ENCODE results near the gene CA6.
"Not testable (repeated sequence)": the region's sequence is repeated elsewhere in the genome, so short reads cannot be mapped to it uniquely, and the experiment has no call there.

The CA6 gene

DNA sequence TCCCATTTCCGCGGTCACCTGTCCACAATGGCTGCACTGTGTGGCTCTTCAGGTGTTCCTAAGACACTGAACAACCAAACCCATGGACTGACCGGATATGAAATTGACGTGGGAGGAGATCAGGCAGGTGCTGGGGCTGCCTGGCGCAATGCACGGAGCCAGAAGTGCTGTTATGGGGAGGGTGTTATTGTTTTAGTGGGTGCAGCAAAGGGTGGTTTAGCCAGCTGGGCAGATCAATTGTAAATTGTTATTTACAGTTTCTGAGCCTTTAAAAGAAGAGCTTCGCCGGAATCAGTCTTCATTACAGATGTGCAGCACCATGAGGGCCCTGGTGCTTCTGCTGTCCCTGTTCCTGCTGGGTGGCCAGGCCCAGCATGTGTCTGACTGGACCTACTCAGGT is at the start of gene CA6:
CA6 (plus strand) TSS at position 301 of the 400 bp plus-strand sequence; CDS start at position 320, 19 bp downstream.
- no peak for DNase-seq (ENCODE audit: low spot score)

DNA sequence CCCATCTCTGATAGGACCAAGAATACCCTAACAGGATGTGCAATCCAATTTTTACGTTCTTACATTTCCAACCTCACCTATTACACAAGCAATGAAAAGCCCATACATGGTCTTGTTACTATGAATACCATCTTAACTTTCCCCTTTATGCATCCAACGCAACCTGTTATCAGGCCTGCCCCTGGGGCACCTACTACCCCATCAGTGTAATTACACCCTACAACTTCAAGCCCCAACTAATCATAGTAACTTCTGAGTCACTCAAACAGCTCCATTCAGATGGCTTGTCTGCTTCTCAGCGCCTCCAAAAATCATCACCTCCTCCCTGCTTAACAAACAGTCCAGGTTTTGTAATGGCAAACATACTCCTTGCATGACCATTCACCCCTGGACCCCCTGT is 48.9 kb upstream of the CA6 start:
- not testable (repeated sequence) for DNase-seq (ENCODE audit: low spot score)

DNA sequence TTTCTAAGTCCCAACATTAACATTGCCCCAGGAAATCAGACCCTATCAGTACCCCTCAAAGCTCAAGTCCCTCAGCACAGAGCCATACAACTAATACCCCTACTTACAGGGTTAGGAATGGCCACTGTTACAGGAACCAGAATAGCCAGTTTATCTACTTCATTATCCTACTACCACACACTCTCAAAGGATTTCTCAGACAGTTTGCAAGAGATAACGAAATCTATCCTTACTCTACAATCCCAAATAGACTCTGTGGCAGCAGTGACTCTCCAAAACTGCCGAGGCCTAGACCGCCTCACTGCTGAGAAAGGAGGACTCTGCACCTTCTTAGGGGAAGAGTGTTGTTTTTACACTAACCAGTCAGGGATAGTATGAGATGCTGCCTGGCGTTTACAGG is 48.2 kb upstream of the CA6 start:
- DNase-seq (ENCODE audit: low spot score), result not testable (repeated sequence)

DNA sequence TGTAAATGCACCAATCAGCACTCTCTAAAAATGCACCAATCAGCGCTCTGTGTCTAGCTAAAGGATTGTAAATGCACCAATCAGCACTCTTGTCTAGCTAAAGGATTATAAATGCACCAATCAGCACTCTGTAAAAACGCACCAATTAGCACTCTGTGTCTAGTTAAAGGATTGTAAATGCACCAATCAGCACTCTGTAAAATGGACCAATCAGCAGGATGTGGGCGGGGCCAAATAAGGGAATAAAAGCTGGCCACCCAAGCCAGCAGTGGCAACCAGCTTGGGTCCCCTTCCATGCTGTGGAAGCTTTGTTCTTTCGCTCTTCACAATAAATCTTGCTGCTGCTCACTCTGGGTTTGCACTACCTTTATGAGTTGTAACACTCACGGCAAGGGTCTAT is 47.2 kb upstream of the CA6 start:
- DNase-seq (ENCODE audit: low spot score), result not testable (repeated sequence)

DNA sequence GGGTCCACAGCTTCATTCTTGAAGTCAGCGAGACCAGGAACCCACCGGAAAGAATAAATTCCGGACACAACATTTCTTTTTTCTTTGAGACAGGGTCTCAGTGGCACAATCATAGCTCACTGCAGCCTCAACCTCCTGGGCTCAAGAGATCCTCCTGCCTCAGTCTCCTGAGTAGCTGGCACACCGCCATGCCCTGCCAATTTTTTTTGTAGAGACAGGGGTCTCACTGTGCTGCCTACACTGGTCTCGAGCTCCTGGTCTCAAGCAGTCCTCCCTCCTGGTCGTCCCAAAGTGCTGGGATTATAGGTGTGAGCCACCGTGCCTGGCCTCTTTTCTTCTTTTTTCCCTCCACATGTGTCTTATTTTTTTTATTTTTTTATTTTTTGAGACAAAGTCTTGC is 46.6 kb upstream of the CA6 start:
- no peak for DNase-seq (ENCODE audit: low spot score)

DNA sequence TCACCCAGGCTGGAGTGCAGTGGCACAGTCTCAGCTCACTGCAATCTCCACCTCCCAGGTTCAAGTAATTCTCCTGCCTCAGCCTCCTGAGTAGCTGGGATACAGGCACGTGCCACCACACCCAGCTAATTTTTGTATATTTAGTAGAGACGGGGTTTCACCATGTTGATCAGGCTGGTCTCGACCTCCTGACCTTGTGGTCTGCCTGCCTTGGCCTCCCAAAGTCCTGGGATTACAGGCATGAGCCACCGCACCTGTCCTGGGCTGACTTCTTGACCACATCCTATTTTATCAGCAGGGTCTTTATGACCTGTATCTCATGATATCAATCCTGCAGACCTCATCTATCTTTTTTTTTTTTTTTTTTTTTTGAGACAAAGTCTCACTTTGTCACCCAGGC is 45.0 kb upstream of the CA6 start:
- DNase-seq (ENCODE audit: low spot score), result not testable (repeated sequence)

DNA sequence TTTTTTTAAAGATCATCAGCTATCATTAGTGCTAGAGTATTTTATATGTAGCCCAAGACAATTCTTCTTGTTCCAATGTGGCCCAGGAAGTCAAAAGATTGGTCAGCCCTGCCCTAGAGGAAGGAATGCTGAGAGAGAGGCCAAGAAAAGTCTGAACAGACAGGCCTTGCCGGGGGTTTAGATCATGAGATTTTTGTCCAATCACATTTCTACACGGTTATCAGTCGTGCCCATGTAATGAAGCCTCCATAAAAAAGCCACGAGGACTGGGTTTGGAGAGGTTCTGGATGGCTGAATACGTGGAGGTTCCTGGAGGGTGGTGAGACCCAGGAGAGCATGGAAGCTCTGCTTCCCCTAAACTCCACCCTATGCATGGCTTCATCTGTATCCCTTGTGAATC is 42.9 kb upstream of the CA6 start:
- DNase-seq (ENCODE audit: low spot score), result no peak

DNA sequence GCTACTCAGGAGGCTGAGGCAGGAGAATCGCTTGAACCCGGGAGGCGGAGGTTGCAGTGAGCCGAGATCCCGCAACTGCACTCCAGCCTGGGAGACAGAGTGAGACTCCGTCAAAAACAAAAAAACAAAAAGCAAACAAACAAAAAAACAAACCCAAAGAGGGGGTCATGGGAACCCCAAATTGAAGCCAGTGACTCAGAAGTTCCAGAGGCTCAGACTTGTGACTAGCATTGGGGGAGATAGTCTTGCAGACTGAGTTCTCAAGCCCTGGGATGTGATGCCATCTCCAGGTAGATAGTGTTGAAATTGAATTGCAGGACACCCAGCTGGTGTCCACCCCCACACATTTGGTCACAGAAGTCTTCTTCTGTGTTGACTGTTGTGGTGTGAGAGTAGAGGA is 42.3 kb upstream of the CA6 start:
- no peak for DNase-seq (ENCODE audit: low spot score)

DNA sequence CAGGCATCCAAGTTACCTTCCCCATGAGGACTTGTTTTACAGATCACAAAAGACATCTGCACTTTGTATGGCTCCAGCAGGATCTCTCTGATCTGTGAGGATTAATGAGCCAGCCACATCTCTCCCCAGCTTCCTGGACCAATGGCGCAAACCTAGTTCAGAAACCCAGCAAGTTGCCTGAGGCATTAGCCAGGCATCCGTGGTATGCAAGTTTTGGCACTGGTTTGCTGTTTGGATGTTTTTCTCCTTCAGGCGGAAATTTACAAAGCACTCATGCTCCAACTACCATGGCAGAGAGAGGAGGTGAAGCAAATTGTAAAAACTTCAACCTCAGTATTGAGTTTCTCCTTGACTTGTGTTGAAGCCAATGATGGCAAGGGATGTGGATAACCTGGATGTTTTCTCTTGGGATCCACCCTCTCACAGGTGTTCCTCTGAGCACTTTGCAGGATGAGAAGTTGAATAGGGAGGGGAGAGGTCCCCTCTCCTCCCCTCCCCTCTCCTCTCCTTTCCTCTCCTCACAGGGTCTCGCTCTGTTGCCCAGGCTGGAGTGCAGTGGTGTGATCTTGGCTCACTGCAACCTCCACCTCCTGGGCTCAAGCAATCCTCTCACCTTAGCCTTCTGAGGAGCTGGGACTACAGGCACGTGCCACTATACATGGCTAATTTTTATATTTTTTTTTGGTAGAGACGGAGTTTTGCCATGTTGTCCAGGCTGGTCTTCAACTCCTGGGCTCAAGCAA is 41.6 kb upstream of the CA6 start:
- DNase-seq (ENCODE audit: low spot score), result no peak

DNA sequence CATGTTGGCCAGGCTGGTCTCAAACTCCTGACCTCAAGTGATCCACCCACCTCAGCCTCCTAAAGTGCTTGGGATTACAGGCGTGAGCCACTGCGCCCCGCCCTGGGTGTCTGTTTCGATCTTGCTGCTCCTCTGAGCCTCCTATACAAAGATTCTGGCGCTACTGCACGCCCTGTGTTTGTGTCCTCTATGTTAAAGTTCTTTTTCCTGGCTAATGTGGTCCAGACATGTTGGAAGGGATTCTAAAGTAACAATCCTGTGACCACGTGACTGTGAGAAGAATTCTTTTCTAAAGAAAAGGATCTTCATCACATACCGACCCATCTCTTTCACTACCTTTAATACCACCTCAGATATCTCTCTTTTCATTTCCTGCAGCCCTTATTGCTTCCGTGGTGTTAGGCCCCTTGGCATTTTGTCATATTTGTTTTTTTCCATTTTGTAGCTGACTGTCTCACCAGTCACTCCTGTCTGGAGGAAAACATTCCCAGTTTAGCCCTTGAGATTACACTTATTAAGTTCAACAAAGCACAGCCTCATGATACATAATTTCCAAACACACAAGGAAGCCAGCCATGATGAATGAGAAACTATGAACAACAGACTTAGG is 40.0 kb upstream of the CA6 start:
- DNase-seq (ENCODE audit: low spot score), result no peak

DNA sequence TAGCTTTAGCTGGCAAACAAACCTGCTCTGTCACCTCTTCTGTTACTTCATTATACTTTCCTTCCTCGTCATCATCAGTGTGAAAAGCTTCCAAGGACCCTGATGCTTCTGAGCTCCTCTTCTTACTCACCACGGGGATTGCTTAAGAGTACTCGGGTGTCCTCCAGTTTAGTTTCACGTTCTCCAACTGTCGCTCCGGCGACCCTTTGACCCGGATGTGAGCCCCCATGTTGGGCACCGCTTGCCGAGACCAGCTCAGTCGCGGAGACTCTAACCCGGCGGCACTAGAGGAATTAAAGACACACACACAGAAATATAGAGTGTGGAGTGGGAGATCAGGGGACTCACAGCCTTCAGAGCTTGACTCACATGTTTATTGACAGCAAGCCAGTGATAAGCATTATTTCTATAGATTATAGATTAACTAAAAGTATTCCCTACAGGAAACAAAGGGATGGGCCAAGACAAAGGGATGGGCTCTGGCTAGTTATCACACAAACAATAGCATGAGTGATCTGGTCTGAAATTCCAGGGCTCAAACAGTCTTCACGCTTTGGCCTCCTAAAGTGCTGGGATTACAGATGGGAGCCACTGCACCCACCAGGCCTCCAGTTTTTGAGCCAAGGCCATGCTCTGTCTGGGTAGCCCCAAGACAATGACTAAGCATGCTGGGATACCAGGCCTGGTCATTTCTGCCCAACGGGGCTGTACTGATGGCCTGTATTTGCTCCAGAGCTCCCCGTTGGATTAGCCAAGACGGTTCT is 37.1 kb upstream of the CA6 start:
- no peak for DNase-seq (ENCODE audit: low spot score)

DNA sequence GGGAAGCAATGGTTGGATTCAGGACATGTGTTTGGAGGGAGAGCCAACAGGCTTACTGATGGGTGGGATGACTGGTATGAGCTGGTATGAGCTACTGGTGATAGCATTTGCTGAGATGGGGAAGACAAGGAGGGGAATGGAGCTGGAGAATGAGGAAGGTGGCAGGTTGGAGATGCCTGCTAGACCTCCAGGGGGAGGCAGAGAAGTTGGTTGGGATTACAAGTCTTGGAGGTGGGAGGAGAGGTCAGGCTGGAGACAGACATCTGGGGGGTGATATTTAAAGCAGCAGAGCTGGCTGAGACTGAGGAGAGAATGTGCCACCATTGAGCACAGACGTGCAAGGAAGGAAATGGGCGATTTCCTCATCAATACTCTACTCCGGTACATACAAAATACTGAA is 35.3 kb upstream of the CA6 start:
- DNase-seq (ENCODE audit: low spot score), result no peak

DNA sequence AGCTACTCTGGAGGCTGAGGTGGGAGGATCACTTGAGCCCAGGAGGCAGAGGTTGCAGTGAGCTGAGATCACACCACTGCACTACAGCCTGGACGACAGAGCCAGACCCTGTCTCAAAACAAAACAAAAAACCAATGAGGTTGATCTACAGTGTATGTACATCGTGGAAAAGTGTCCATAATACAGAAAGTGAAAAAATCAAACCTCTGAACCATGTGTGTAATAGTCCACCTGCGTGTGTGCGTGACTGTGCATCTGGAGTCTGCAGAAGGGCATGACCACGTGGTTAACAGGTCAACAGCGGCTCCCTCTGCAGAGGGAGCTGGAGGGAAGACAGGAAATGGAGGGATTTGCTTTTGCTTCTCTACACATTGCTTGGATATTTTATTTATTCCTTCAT is 34.8 kb upstream of the CA6 start:
- DNase-seq (ENCODE audit: low spot score), result no peak

DNA sequence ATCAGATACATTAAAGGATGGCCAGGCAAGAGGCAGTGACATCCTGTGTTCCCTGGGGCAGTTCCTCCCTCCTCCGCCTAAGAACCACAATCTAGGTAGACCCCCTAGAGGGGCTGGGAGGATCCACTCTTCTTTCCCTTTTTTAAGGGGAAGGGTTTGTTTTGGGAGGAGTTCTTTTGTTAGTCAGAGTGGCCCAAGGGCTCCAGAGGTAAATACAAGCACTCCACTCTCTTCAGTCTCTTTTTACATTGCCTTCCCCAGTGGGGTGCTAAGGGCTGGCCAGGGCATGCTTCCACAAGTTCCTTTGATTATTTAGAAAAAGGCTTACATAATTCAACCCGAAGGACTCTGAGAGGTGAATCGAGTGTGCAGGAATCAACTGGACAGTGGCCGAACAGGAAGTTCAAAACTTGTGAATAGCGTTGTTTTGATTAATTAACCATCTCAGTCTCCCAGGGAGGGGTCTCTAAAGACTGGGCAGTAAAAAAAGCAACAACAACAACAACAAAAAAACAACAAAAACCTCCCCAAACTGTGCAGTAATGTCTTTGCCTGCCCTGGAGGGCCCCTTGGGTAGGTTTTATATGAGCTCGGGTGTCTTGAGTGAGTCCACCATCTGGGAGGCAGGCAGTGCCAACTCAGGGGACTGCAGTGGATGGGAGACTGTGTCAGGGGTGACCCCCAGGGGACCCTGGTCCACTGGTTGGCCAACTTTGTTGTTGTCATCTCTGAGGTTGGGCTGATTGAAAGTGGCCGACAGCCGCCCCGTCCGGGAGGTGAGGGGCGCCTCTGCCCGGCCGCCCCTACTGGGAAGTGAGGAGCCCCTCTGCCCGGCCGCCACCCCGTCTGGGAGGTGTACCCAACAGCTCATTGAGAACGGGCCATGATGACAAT is 34.0 kb upstream of the CA6 start:
- no peak for DNase-seq (ENCODE audit: low spot score)

DNA sequence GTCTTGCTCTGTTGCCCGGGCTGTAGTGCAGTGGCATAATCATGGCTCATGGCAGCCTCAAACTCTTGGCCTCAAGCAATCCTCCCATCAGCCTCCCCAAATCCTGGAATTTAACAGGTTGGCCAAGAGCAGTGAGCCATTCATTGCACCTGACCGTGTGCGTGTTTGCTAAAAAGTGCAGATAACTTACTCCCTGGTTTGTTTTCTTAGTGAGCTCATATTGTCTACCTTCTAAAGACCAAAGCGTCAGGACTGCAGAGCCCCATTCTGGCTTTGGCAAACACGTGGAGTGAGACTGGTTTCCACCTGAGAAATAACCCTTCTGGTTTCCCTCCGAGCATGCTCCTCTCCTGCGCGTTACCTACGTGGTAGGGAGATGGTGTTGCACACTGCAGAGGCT is 32.2 kb upstream of the CA6 start:
- no peak for DNase-seq (ENCODE audit: low spot score)

DNA sequence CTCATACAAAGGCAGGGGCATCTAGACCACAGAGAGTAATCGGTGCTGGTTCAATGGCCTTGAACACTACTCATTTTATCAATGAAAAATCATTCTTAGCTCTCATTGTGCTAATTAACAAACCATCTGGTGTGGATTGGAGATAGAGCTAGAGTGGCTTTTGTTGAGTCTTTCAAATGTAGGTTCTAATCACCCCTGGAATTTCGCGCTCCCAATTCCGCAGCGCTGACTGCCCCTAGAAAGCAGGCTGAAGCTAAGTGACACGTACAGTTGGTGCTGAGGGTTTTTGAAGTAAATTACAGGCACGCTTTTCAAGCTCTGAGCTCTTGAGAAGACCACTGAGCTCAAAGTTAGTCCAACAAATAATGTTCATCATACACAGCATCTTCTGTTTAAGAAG is 31.2 kb upstream of the CA6 start:
- no peak for DNase-seq (ENCODE audit: low spot score)

DNA sequence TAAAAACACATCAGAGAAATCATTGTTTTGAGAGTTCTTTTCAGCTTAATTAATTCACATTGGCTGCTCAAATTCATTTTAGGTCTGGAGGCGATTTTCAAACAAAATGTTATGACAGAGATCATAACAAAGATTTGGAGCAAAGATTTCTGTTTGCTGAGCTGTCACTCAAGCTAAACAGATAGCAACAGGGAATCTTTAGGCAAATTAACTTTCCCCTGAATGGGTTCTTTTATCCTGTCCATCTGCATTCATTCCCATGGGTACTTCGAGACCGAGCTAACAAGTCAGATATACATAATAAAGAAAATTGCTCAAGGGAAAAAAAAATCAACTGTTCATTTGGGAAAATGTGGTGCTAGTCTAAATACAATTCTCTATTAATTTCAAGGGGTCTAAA is 30.2 kb upstream of the CA6 start:
- no peak for DNase-seq (ENCODE audit: low spot score)

DNA sequence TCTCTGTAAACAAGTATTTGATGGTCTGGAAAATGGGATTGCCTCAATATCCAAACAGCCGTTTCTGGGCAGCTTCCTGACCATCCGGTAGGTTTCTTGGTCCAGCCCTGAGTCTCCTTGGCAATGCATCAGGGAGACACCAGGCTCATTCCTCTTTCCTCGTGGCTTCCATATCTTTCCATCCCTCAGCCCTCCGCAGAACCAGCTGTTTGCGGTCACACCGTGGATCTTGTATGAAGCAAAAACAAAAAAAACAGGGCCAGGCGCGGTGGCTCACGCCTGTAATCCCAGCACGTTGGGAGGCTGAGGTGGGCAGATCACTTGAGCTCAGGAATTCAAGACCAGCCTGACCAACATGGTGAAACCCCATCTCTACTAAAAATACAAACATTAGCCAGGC is 28.1 kb upstream of the CA6 start:
- DNase-seq (ENCODE audit: low spot score), result not testable (repeated sequence)

DNA sequence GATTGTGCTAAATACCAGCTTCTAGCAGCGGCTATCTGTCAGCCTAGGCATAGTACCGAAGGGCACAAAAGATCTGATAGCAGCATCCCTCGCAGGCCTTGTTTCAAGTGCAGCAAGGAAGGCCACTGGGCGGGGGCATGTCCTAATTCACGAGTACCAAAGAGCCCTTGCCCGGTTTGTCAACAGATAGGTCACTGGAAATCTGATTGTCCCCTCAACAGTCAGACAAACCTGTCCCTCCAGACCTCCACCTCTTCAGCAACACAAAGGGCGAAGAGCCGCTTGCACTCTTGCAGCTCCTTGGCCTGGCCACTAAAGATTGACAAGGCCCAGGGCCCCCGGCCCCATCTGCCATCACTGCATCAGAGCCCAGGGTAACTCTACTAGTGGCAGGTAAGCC is 22.7 kb upstream of the CA6 start:
- DNase-seq (ENCODE audit: low spot score), result no peak

DNA sequence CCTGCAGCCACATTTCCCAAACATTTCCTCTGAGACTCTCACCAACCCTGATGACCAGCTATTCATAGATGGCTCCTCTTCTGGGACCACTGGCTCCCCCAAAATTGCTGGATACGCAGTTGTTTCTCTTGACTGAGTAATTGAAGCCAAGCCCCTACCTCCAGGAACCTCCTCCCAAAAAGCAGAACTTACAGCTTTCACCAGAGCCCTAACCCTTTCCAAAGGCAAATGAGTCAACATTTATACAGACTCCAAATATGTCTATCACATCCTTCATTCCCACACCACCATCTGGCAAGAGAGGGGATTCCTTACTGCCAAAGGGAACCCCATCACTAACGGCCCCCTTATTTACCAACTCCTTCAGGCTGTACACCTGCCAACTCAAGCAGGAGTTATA is 20.3 kb upstream of the CA6 start:
- DNase-seq (ENCODE audit: low spot score), result no peak

DNA sequence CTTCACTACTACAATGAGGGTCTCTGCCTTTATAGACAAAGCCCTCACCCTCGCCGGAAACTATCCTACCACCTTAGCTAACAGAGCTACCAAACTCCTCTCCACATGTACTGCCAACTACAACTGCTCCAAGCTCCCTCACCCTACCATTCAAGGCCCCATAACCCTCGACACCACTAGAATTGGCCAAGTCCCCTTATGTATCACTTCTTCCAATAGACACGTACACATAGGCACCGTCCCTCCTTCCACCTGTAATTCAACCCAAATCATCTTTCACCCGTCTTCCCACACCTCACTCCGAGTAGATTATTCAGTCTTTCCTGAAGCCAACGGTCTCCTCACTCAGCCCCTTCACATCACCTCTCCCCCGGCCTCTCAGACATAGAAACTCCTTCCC is 19.7 kb upstream of the CA6 start:
- DNase-seq (ENCODE audit: low spot score), result no peak

All from kidney capillary endothelial cell (primary cell).